GM21367 (cell line): Measurements from ENCODE around the gene SRRM5.
A peak's percentile ranks its signal among the peaks of the same experiment; 100 is the strongest.
"Not testable (repeated sequence)": the region's sequence is repeated elsewhere in the genome, so short reads cannot be mapped to it uniquely, and the experiment has no call there.

Source experiments
- ATAC-seq: cut with Tn5 transposase; IDR thresholded peaks from one replicate; pipeline ENCODE4 v1.9.1; 2021; ENCODE audit not compliant: unreplicated experiment

SRRM5 gene

DNA sequence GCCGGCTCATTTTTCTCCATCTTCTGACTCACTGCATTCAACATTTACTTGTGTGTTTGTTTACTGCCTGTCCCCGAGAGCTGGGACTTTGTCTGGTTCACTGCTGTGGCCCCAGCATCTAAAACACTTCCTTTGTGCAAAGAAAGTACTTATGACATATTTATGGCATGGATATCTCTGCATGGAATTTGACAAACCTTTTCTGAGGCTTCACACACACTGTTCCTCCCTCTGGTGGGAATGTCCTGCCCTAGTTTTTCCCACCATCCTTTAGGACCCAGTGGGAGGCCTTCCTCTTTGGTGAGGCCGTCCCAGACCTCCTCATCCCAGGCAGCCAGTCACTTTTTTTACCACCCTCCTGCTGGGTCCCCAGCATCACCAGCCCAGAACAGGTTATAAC is 1.4 kb upstream of the SRRM5 start:
- no peak for ATAC-seq

DNA sequence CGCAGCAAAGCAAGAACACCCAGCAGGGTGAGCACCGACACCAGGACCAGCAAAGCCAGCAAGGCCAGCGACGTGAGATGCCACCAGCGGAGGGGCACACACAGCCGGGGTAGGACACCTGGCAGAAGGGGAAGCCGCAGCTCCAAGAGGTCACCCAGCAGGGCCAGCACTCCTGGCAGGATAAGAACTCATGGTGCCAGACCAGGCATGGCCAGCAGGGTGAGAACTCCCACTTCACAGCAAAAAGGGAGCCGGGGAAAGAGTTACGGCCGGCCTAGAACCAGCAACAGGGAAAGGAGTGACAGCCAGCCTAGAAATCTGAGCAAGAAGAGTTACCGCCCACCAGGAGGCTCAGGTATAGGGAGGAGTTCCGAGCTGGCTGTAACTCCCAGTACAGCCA is 486 bp downstream of the SRRM5 start:
- ATAC-seq, result no peak

DNA sequence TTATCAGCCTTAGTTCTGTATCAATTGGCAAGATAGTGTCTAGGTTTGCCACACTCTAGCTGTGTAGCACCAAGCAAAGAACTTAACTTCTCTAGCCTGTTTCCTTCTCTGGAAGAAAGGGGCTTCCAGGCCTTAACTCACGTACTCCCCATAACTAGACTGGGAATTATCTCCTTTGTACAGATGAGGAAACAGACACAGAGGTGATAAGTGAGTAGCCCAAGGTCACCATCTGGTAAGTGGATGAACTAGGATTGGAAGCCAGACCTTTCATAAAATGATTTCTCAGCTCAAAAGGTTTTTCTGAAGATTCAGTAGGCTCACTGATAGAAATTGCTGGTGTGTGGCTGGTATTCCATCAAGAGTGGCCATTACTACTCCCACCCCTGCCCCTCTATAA is 4.4 kb downstream of the SRRM5 start:
- ATAC-seq, result no peak

DNA sequence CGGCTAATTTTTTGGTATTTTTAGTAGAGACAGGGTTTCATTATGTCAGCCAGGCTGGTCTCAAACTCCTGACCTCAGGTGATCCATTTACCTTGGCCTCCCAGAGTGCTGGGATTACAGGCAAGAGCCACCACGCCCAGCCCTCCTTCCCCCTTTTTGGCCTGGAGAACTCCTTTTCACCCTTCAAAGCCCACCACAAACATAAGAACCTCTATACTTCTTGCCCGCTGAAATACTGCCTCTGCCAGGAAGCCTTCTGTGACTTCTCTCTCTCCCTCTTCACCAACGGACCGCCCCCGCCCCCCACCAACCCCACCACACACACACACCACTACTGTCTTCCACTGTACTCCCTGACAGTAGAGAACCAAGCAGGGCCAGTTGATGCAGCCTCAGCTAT is 5.1 kb downstream of the SRRM5 start:
- no peak for ATAC-seq

DNA sequence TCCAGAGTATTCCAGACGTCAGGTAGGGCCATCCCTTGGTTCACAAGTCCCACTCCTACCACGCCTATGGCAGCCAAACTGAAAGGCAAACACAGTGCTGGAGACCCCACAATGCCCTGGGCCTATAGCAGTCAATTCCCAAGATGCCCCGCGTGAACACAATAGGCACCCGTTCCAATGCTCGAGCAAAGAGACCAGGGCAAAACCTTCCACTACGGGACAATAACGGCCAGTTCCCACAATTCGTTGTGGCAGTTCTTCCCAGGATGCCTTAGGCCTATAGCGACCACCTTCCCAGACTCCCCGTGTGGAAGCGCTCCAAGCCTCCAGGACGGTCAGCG is 7.0 kb downstream of the SRRM5 start:
- ATAC-seq, result peak; percentile 21

DNA sequence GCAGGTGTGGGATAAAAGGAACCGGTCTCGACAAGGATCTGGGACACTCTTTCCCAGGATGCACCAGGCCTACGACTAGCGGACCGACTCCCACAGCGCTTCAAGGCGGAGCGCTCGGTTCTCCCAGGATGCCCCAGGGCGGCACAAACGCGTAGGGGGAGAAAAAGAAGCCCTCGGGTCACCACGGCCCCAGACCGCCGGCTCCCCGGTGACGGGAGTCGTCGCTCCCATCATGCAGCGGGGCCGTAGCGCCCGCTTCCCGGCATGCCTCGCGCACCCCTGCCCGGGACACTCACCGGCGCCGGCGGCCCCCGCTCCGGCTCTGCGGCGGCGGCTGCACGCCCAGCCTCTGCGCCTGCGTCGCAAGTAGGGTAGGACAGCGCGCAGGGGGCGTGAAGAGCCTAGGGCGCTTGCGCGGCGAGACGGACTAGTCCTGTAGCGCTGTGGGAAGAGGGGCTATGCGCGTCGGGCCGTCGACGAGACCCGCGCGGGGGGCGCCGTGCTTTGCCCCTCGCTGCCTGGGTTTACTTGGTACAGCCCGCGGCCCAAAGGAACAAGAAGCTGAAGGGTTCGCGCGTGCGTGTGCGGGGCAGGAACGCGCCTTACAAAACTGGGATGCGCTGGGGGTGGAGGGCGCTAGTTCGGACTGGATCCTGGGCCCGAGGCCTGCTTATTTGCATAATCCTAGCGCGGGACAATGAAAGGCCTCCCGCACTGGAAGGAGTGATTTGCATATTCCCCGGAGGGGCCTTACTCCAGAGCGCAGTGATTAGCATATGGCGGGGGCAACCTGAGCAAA is 7.6 kb downstream of the SRRM5 start, which contains the start of gene ZNF428:
Gene ZNF428, minus strand, starts transcription at position 368 of the 799 bp plus-strand sequence. CDS start 5,325 bp downstream, outside the sequence.
- ATAC-seq, result peak; percentile 52

DNA sequence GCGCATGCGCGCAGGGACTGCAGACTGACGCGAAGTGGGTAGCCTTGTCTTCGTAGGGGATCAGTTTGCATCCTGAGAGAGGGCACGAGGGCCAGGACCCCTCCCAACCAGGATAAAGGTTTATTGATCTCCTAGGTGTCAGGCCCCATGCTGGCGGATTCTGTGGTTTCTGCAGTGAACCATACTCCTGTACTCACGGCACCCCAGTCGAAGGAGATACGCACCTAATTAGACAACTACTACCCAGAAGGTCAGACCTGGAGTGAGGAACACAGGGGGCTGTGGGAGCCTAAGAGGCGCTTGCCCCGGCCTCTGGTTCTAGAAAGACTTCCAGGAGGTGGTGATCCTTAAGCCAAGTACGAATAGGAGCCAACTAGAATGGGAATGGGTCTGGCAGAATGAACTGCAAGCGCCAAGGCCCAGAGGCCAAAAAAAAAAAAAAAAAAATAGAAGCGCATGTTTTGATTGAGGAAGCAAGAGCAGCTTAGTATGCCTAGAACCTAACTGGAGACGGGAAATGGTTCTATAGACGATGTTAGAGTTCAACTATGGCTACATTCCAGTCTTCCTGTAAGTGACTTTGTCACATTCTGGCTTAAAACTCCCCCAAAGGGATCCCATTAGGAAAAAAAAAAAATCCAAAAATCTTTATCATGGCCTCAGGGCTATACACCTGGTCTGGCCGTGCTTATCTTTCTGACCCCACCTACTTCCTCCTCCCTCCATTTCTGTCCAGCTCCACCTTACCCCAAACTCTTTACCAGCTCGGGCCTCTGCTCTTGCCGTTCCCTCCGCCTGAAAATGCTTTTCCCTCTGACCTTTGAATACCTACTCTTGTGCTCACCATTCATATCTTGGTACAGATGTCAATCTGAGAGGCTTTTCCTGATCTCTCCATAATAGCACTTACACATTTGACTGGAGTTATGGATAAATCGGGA is 8.4 kb downstream of the SRRM5 start:
- ATAC-seq, result no peak

DNA sequence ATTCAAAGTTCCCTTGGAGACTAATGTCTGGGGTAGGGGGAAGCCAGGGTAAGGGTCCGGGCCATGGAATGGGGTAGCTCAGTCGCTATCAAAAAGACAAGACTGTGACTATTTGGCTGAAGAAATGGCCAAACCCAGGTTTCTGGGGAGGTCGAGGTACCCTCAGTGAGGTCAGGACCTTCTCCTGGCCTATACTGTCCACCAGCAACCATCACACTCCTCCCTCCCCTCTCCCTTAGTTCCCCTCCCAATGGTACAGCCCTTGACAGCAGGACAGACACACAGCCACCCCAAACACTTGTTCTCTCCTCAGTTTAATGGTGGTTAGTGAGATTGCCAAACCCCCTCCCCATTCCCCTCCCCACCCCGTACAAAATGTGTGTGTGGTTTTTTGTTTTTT is 10.2 kb downstream of the SRRM5 start:
- ATAC-seq, result no peak

DNA sequence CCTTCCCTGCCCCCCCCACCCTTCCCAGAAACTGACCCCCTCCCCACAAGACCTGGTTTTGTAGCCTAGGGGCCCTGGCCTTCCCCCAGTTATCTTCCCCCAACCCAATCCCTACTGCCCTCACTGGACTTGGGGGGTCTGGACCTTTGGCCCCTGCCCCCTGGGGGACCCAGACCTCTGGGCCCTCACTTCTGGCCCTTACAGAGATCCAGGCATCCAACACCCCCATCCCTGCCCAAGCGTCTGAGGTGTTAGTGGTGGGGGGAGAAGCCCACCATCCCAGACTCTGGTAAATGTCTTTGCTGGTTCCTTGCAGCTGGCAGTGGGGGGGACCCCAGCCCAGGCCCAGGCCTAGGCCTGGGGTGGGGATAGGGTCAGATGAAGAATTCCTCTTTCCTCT is 11.1 kb downstream of the SRRM5 start:
- ATAC-seq, result no peak

DNA sequence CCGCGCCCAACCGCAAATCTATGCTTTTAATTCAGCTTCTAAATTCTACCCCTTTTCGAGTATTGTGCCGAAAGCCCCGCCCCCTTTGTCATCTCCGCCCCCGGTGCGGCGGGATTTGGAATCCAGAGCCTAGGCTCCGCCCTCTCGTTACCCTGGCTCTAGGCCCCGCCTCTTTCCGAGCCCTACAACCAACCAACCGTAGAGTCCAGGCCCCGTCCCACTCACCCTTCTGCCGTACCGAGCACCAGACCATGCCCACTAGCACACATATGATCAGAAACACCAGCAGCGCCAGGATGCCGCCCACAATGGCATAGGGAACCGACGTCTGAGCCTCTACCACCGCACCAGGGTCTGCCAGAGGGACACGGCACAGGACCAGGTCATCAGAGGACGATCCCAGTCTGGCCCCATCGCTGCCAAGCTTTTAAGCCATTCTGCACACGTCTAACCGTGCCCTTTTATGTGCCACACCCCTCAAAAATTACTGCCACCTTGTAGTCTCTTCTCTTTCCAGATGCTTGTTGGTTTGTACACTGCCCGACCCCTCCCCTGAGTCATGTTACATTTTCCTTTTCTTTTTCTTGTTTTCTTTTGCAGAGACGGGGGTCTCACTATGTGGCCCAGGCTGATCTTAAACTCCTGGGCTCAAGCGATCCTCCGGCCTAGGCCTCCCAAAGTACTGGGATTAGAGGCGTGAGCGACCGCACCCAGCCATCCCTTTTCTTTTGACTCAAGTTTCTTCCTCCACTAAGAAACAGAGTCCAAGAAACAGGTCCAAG is 12.2 kb downstream of the SRRM5 start:
- no peak for ATAC-seq

DNA sequence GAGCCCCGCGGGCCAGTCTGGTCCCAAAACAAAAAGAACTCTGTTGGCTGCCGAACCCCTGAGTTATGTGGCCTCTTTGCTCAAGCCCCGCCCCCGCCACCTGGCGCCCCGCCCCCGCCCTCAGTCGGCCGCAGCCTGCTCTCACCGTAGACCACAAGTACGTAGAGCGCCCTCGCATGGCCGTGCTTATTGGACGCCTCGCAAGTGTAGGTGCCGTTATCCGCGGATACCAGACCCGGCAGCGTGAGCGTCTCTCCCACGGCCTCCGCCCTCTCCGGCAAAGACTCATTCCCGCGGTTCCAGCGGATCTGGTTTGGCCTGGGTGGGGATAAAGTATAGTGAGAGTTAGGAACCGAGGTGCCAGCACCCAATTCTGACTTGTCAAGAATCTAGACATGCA is 13.0 kb downstream of the SRRM5 start:
- ATAC-seq, result no peak

DNA sequence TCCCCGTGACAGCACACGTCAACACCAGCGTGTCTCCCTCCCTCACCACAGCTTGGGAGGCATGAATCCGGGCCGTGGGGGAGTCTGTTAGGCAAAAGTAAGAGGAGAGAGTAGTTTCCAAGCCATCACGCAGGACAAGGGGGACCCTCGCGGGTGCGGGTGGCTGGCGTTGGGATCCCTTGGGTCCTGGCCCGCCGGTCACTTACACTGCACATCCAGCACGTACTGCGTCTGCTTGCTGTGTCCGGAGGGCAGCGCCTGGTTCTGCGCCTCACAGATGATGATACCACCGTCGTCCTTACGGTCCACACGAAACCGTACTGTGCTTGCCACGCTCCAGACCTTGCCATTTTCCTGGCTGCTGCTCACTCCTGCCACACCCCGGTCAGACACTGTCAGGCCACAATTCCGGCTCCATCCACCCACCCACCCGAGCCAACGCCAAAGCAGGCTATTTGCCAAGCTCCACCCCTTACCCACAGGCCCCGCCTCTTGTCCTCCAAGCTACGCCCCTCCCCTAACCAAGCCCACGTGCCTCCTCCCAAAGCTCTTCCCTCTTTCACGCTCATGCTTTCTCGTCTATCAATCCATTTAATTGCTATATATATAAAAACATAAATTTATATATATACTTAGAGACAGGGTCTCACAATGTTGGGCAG is 14.2 kb downstream of the SRRM5 start:
- ATAC-seq, result no peak

DNA sequence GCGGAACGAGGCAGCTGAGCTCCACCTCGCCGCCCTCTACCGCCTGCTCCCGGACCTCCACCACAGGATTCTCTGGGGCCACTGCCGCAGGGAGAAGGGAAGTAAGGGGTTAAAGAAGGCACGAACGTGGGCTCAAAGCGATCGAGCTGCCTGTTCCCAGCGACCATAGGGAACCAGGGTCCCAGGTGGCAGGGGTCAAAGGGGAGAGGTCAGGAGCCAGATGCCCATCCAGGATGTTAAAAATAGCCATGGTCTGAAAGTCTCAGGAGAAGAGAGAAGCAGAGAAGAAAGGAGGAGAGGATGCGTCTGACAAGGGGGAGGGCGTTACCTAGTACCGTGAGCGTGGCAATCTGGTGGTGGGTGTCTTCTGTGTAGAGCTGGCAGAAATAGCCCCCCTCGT is 14.9 kb downstream of the SRRM5 start:
- no peak for ATAC-seq

DNA sequence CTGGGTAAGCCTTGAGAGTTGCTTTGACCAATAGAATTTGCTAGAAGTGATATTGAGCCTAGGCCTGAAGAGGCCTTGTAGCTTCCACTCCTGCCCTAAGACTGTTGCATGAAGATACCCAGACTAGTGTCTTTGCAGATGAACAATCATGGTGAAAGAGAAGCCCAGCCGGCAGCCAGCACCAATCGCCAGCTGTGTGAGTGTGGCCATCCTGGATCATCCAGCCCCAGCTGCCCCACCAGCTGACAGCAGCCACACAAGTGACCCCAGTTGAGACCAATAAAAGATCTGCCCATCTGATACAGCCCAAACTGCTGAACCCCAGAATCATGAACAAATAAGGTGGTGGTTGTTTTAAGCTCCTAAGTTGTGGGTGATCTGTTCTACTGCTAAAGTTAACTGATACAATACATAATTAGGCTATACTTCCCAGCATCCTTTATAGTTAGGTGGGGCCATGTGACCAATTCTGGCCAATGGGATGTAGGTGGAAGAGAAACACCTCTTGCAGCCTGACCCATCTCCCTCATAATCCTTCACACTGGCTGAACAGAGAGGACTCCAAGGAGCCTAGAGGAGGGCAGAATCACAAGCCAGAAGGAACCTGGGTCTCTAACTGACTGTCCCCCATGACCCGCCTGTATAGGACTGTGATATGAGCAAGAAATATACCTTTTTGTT is 16.9 kb downstream of the SRRM5 start:
- ATAC-seq, result no peak

DNA sequence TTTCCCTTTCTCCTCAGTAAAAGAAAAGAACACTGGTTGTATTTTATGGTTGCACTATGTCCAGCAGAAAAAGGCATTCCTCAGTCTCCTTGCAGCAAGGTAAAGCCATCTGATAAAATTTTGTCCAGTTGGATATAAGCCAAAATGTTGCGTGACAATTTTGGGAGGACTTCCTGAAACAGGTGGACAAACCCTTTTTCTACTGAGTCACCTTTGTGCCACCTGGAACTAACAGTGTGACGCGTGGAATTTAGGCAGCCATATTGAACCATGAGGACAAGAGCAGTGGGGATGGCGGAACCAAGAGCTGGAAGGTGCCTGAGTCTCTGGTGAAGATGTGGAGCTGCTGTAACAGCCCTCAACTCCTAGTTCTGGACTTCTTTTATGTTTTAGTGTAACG is 19.6 kb downstream of the SRRM5 start:
- ATAC-seq, result no peak

DNA sequence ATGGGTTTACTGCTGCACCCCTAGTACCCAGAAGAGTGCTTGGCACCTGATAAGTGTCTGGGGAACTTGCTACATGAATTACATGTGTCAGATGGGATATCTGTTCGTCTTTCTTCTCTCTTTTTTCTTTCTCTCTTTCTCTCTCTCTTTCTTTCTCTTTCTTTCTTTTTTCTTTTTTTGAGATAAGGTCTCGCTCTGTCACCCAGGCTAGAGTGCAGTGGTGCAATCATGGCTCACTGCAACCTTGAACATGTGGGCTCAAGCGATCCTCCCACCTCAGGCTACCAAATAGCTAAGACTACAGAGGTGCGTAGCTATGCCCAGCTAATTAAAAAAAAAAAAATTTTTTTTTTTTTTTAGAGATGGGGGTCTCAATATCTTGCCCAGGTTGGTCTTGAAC is 21.6 kb downstream of the SRRM5 start:
- ATAC-seq, result no peak

DNA sequence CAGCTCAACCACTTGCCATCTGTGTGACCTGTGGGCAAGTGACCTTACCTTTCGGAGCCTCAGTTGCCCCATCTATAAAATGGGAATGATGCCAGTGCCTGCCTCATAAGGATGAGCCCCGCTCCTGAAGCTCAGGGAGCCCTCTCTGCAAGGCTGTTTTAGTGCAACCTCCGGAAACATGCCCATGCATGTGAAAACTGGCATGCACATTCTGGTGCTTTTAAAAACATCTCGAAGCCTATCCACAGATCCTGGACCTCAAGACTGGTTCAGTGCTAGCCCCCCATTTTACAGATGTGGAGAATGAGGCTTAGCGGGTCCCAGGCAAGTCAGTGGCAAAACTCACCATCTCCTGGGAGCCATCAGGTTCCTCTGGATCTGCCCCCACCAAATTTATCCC is 22.2 kb downstream of the SRRM5 start:
- ATAC-seq, result no peak

DNA sequence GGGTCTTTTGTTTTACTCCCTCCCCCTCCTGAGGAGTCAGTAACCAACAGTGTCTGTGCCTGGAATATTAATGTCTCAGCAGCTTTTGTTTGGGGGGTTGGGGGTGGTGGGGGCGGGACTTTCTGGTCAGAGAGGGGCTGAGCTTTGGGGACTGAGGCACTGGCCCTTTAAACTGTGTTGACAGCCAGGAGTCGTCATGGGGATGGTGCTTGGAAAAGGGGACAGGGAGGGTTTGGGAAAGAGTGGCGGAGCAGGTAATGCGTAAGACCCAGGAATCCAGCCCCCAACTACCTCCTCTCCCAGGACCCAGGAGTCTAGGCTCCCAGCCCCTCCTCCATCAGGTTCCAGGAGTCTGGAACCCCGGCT is 22.6 kb downstream of the SRRM5 start:
- ATAC-seq, result no peak

DNA sequence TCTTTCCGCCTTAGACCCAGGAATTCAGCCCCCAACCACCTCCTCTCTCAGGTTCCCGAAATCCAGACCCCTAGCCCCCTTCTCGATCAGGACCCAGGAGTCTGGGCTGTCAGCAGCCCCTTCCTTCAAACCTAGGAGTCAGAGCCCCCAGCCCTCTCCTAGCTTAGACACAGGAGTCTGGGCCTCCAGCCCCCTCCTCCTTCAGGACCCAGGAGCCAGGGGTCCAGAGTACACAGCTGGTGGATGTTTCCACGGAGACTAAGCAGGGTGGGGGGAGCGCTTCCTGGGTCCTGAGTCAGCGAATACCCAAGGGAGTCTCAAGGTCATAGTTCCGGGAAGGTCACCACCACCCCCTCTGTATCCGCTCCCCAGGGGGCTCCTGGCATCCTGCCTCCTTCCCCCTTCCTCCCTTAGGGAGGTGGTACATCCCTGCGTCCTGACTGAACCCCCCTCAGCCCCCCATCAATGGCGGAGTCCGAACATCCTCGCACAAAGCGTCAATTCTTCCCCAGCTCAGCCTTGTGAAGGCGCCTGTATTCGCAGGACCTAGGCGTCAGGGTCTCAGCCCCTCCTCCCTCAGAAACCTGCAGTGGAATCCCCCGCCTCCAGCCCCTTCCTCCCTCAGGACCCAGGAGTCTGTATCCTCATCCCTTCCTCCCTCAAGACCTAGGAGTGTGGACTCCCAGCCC is 23.1 kb downstream of the SRRM5 start:
- no peak for ATAC-seq

DNA sequence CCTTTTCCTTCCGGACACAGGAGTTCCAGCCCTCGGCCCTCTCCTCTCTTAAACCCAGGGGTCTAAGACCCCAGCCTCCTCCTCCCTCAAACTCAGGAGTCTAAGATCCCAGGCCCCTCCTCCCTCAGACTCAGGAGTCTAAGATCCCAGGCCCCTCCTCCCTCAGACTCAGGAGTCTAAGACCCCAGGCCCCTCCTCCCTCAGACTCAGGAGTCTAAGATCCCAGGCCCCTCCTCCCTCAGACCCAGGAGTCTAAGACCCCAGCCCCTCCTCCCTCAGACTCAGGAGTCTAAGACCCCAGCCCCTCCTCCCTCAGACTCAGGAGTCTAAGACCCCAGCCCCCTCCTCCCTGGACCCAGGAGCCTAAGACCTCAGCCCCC is 23.7 kb downstream of the SRRM5 start:
- ATAC-seq, result not testable (repeated sequence)
